IPS-NIHi7 (cell line): Measurements from ENCODE around the gene OXCT2.

Source experiments
- DNase-seq: peaks from one replicate; pipeline ENCODE4 v3.0.0; 2012; ENCODE audit warnings: mixed read lengths; ENCODE audit errors: extremely low spot score

Gene OXCT2

DNA sequence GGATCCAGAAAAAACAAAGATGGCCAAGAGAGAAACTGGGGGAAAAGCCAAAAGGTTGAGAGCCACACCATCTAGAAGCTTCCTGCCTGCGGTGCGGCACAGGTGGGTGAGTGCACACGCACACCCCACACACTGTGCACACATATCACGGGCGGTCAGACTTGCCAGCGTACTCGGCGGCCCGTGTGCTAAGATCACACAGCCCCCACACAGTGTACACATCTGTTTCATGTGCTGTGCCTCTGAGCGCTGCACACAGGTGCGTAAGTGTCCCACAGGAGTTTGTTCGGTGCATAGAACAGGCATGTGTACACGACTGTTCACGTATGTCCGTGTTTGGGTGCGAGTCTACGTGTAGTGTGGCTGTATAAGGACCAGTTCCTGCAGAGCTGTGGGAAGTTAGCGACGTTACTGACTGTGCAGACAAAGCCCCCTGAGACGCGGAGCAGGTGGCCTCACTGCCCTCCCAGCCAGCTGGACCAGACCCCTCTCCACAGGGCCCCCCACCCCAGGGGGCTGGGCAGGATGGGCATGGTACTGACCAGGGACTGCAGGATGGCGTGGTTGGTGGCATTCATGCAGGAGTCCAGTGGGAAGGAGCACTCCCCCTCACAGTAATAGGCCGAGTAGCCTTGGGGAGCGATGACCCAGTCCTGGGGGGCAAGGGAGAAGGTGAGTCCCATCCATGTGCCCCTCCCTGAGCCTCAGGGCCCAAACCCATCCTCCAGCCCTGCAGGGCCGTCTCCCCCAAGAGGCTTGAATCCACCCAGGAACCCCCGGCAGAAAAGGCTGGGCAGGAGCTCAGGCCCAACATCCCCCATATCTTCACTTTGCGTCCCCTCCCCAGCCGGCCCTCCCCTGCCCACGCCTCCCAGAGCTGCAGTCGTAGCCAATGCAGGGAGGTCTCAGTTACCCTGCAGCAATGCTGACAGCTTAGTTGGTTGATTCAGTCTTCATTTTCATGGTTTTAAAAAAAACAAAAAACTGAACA, 8.3 kb downstream of the OXCT2 start:
- no peak for DNase-seq

DNA sequence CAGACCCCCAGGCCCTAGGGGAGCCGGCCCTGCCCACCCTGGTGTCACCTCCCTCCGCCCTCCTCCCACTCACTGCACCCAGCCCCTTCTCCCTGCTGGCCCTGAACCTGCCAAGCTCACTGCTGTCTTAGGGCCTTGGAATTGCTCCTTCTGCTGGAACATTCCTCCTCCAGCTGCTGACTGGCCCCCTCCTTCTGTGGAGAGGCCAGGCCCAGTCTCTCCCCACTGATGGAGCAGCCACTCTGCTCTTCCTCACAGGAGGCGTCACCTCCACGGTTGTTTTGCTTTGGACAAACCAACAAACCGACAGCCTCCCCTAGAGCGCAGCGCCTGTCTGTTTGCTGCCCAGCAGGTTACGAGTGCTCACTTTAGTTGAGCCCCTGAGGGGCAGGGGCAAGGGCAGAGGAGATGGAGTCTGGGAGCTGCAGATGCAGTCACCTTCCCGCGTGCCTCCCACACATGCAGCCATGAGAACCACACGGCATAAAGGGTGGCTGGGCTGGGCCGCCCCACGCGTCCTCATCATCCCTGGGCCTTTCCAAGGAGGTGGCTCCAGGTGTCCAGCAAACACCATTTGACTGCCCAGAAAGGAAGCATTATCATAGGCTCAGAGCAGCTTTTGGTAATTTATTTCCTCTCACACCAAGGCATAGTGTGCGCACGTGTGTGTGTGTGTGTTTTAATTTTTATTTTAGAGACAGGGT, 9.4 kb downstream of the OXCT2 start:
- DNase-seq, result no peak

DNA sequence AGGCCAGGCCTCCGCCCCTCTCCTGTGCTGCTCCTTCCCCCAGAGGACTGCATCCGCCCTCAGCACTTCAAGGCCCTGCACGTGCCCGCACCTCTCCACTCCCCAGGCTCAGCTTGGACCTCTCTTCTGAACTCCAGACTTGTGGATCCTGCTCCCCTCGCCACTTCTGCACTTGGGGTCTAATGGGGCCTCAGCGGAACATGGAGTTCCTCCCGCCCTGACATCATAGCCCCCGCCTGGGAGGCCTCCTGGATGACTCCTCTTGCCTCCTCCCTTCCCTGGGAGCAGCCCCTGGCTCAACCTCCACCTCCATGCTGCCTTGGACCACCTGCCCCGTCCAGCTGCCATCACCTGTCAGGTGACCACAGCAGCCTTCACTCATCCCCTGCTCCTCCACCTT, 10.1 kb downstream of the OXCT2 start:
- no peak for DNase-seq

DNA sequence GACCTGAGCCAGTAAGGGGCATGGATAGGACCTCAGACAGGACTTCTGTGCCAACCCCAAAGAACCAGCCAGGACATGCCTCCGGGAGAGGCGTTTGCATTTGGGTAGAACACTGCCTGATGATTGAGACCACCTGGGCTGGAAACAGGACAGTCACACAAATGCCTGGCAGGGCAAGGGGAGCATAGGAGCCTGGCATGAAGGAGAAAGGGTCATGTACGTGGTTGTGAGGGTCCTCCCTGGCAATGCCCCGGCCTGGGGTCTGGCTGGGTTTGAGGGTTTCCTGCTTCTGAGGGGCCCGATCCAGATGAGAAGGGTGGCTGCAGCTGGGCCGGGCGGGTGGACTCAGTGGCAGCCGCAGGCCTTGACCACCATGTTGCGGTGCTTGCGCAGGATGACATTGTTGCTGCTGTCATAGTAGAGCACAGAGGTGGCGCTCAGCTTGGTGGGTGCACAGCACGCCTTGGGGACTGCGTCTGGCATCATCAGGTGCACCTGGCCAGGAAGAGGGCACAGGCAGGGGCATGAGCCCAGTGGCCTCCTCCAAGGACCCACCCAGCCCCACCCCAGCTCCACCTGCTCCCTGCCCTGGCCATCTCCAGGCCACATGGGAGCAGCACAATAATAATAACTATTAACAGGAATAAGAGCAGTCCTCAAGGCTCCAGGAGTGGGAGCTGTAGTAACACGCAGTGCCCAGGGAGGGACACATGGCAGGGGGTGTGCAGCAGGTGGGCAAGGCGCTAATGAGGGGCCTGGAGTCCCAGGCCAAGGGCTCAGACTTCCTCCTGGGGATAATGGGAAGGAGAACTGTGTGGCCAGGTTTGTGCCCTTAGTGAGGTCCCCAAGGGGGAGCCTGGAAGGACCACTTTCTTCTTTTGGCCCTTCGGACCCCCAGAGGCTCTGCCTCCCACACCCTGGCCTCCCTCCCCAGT, 10.8 kb downstream of the OXCT2 start:
- DNase-seq, result no peak

DNA sequence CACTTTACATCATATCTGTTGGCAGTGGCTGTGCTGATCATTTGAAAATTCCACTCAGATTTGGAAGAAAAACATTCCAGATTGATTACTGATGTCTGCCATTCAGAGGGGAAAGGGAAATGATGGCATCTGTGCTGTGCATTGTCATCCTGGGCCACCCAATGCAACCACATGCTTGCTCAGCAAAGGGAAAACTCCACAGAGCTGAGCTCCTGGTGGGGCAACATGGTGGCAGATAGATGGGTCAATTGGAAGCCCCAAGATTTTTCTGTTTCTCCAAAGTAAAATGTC, 11.8 kb downstream of the OXCT2 start:
- no peak for DNase-seq

DNA sequence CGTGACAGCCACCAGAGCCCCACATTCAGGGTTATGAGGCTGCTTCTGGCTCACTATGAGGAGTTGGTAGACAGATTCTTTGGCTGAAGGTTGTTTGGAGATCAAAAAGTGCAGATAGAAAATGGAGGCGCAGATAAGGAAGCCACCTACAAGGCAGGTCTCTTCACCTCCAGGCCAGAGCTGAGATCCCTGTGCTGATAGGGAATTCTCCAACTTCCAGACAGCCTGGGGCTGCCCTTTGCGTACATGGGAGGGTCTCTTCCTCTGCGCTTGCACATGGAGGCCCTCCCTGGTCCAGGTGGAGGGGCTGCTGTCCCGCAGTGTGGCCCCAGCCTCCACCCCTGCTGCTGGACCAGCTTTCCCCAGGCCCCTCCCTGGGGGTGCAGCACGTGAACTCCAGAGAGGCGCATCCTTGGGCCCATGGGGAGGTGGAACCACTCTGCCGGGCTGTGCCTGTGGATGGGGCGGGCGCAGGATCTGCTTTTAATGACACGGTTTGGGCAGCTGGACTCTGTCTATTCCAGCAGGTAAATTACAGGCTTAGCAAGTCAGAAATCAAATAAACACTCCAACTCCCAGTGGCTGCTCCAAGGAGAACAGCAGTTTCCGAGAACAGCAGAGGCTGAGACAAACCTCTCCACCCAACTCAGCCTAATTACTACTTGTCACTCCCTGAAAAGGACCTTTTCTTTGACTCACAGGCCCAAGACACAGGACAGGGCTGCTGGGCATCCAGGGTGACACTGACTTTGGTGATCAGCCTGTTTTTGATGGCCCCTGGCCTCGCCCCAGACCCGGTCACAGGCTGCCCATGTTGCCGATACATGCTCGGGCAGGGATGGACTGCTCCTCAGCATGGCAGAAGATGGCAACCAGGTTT, 12.4 kb downstream of the OXCT2 start:
- no peak for DNase-seq

DNA sequence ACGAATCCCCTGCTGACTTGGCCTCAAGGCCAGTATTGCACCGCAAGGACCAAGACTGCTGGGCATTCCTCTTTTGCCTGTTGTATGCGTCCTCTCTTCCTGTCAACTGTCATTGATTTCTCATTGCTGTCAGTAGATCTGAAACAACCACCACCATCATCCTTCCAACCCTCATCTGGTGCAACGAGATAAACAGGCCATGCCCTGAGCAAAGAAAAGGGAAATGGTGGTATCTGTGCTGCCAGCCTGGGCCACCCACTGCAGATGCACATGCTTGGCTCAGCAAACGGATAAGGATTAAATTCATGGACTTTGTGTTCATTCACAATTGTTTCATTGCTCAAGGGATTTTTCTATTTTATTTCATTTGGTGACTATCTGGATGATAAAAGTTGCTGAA, 13.6 kb downstream of the OXCT2 start:
- DNase-seq, result no peak

DNA sequence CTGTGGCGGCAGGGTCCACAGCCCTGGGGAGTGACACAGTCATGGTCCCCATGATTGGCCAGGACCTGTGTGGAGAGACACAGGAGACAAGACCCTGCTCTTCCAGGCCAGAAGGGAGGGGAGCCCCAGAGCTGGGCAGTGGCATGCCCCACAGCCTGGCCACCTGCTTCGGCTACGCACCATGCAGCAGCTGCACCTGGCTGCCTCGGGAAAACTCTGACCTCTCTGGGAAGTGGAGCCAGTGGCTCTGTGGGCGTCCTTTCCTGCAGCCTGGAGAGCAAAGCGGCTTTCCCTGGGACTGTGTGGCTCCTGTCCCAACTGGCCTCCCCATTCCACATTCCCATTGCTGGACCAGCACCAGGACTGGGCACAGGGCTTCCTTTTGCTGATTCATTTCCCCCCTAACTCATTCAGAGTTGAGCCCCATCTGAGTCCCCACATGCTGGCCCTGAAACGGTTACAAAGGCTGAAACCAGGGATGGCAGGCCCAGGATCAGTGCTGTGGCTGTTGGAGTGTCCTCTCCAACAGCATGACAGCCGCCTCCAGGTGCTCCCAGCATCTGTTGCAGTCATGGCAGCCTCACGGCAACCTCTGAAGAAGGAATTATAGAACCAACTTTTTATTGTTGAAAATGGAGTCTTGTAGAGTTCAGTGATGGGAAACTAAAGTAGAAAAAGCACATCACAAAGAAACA, 15.0 kb downstream of the OXCT2 start:
- no peak for DNase-seq

DNA sequence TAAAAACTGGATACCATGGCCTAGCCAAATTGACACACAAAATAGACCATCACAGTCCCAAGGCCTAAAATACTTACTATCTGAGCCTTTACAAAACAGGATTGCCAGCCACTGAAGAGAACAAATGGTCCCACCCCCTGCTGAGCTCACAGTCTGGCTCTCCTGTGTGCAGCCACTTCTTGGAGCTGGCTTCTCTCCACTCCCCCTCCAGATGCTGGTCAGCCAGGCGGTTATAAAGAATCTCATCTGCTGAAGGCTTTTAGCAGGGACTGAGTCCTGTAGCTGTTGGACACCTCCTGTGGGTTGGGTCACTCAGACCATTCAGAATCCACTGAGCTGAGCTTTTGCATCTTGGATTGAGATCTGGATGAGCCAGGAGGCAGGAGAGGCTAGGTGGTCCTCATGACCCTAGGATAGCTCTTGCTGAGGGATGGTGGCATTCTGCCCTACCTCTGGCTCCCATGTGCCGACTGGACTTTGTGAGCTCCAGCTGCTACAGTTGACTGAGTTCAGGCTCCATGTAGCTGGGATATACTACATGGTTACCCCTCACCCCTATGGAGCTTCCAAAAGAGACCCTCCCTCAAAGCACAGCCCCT, 16.1 kb downstream of the OXCT2 start:
- no peak for DNase-seq

DNA sequence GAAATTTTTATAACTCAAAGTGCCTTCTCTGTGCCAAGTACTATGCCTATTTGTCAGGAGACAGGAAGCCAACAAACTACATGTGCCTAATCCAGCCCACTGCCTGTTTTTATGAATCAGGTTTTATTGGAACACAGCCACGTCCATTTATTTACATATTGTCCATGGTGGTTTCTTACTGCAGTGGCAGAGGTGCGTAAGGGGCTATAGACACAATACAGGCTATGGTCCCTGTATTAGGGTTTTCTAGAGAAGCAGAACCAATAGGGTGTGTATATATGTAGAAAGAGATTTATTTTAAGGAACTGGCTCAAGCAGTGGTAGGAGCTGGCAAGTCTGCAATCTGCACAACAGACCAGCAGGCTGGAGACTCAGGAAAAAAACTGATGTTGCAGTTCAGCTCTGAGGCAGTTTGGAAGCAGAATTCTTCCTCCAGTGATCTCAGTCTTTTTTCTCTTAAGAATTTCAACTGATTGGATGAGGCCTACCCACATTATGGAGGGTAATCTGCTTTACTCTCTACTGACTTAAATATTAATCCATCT, 17.1 kb downstream of the OXCT2 start:
- DNase-seq, result no peak

DNA sequence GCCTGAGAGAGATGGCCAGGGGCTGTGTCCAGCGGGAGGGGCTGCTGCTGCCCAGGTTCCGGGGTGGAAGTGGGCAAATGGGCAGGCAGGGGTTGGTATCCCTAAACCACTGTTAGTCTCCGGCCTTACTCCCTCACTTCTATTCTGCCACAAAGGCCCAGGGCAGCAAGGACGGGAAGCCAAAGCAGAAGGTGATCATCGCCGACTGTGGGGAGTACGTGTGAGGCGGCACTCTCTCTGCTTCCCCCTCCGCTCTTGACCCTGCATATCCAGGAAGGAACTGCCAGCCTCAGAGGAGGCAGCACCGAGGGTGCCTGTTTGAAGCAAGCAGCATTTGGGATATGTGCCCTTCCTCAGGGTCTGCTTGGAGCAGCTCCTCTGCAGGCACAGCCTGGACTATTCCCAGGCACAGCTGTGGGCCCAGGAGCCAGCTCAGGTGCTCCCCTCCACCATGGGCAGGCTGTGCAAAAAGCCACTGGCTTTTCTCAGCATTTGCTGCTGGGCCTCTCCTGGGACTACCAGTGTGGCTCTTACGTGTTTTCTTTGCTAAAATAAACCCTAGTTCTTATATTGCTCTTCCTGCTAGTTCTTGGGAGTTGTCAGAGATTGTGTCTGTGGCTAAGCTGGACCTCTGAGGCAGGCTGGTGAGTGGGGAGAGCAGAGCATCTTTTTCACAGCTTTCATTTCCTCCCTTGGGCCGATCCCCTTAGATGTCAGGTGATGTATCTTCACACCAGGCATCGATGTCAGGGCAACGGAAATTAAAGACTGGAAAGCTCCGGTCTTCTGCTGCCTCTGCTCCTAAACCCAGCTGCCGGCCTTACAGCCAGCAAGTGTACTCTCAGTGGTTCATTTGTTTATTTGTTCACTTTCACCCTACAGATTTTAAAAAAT, 17.8 kb downstream of the OXCT2 start:
- DNase-seq, result no peak

DNA sequence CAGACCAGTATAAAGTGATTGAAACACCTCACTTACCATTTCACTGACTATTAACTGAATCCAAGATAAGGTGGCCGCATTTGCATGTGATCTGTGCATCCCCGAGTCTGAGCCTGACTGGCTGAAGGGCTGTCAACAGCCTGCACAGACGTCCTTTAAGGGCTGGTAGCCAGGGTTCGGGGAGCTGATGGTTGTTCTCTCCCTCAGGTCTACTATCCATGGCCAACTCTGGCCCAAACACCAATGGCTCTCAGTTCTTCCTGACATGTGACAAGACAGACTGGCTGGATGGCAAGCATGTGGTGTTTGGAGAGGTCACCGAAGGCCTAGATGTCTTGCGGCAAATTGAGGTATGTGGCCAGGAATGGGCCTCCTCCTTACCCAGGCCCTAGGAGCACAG, 18.4 kb downstream of the OXCT2 start:
- DNase-seq, result no peak

DNA sequence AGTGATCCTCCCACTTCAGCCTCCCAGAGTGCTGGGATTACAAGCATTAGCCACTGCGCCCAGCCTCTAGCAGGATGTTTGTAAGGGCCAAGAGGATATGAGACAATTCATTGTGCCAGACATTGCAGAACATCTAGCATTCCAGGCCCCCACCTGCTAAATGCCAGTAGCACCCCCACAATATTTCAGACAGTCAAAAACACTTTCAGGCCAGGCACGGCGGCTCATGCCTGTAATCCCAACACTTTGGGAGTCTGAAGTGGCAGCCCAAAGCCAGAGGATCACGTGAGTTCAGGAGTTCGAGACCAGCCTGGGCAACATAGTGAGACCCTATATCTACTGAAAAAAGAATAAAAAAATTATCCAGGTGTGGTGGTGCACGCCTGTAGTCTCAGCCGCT, 19.6 kb downstream of the OXCT2 start:
- no peak for DNase-seq

DNA sequence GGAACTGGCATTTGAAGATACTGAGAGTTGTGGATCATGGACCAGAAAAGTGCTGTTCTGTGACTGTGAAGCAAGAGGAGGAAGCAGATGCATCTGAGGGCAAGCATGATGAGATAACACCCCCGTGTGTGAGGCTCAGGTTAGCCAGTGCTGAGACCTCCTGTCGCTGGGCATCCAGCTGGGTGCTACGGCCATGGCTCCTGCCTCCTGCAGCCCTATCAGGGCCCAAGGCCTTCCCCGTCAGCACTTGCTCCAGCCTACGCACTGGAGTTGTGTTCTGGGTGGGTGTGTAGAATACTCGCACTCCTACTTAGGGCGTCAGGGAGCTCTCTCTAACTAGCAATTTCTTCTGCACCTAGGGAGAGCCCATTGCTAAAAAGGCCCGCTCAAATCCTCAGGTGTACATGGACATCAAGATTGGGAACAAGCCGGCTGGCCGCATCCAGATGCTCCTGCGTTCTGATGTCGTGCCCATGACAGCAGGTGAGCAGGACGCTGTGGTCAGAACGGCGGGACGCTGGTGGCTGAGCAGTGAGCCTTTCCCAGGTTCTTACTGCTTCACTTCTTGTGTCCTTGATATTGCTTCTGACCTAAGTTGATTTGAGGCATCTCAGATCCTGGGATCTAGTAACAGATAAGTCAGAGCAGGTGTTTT, 26.0 kb downstream of the OXCT2 start:
- no peak for DNase-seq

DNA sequence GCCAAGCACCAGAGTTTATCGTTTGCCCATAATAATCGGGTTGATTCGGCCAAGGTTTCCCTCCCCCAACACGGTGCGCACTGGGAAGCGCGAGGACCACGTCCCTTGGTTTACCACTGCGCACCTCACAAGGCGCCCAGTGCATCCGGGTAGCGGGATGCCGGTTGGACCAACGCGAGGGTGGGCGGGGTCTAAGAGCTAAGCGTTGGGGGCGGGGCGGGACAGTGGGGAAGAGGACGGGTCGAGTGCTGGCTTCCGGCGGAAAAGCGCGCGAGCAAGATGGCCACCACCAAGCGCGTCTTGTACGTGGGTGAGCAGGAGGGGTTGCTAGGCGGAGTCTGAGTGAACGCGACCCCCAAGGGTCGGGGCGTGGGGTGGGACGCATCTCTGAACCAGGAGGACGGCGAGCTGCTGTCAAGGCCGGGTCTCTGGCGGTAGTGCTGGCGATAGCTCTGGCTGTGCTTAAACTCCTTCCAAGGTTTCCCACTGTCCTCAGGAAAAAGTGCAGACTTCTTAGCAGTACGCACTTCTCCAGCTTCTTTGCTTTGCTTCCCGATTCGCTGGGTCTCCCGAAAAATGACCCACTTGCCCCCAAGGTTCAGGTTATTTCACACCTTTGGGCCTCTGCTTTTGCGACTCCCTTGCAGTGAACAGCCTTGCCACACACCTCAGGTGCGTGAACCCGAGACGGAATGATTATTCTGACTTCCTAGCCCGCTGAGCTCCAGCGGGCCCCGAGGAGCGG, 32.4 kb downstream of the OXCT2 start, which contains the start of gene PPIE:
Gene PPIE (plus strand): TSS at position 261 of the 745 bp plus-strand sequence. CDS start 19 bp downstream, at position 280.
- DNase-seq, result peak; percentile 95

DNA sequence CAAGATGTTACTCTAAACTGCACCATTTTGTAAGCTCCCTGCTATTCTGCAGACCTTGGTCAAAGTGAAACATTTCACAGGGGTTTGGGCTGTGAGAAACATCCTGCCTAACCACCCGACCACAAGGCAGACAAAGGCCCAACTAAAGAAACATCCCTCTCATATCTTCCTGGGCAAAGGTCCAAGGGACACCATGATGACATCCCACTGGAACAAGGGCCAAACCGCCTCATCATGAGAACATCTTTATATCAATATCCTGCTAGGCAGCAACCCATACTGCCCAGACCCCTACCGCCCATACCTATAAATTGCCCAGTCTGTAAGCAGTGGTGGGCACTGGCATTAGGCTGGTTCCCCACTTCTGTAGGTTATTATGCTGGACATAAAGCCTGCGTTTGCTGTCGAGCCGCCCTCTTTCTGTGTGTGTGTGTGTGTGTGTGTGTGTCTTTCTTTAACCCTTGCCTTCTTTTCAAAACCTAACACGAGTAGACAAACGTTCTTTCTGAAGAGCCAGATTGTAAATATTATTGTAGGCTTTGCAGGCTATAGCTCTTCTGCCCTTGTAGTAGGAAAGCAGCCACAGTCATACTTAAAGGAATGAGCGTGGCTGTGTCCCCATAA, 33.5 kb downstream of the OXCT2 start:
- no peak for DNase-seq

DNA sequence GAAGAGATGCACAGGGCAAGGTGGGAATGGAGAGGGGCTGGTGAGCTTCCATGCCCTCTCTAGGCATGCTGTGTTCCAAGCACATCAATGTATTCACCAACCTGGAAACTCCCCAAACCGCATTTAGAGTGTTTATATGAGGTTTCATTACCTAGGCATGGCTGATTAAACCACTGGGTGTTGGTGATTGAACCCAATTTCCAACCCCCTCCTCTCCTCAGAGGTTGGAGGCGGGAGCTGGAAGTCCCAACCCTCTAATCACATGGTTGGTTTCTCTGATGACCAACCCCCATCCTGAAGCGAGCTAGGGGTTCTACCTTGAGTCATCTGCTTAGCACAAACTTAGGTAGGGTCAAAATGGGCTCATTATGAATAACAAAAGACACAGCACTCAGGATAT, 35.4 kb downstream of the OXCT2 start:
- no peak for DNase-seq
